Mammary microvascular endothelial cell (primary cell): ENCODE data around the gene ZNF529. TPM values are rescaled to one million over a fixed set of nuclear protein-coding genes. Genes with fewer than 3 reads are reported as not detected.

Source experiments
- total RNA-seq: library from RNA; depleted of rRNA; stranded (reverse); fragments of >200 nt; gene quantifications from 2 replicates; pipeline ENCODE4 v1.2.3, GENCODE V29; 2015

The ZNF529 gene
- 2.7 and 4.1 TPM in 2 replicates for total RNA-seq

GRCh38 chr19:36573020-36573894 lies at the start of gene ZNF529:
TSS of gene ZNF529 (minus strand) at chr19:36573292. CDS start at chr19:36572346, 946 bp downstream.

DNA sequence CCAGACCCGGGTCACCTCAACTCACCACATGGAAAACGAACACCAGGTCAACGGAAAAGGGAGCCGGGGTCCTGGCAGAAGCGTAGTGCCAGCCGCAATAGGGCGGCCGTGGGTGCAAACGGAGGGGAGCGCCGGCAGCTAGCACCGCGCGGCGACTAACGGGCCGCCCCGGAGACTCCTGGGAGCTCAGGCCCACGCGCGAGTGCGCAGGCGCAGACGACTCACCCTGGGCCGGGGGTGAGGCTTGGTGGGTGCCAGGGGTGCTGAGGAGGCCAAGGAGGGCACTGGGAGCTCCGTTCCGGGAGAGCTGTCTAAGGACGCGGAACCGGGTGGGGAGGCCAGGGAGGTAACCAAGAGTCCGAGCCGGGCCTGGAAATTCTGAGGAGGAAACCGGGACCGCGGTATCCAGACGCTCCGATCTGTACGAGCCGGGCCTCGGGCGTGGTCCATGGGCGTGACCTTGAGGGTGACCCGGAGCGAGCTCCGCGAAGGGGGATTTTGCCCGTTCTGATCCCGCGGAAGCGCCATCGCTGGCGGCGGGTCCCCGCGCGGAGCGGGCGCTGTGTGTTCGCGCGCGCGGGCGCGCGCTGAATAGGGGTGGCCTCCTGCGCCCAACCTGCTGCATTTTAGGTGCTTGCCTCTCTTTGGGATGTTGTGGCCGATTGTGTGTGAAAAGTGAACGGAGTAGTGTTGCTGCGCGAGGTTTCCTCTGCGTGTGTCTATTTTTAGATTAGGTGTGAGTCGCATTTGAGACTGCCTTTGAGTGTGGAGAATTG lies 32.2 kb upstream of the ZNF529 start, which contains the start of gene ZNF382:
Gene ZNF382, plus strand, starts transcription at position 213 of the 776 bp plus-strand sequence. CDS start 4,602 bp downstream, outside the sequence.

DNA sequence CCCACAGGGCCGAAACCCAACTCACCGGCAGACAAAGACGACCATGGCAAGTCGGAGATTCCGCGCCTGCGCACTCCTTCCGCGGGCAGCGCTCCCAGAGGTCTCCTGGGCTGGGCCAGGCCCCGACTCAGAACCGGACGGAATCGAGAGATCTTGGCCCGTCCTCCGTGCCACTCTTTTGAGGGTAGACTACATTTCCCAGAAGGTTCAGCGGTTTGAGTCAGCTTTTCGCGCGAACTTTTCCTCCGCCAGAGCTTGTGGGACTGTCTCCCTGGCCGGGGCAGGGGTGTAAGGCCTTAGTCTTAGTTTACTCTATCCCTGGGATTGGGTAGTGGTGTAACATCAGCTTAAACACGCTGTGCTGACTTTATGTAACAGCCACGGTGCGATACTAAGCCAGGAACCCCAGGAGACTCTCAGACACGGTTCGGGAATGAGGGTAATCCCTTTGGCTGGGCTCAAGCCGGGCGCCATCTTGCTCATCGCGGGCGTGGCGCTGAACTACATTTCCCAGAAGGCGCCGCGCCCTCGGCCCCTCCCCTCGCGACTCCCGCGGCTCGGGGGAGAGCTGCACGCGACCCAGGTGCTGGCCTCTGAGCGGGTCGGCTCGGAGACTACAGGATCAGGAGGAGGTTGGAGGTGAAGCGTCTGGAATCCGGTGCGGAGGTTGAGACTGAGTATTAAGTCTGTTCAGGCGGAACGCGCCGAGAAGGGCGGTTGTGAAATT lies 44.7 kb downstream of the ZNF529 start, which contains the start of gene ZNF260:
Gene ZNF260, minus strand, starts transcription at position 78 of the 727 bp plus-strand sequence. CDS start 13,033 bp downstream, outside the sequence.

Other genes starting within 250 kb of the ZNF529 start
- 0.74 and 1.9 TPM in 2 replicates for gene ZFP14, start 194.1 kb downstream of the ZNF529 start, total RNA-seq
- 2.8 and 3.3 TPM in 2 replicates for gene ZFP82, start 154.6 kb downstream of the ZNF529 start, total RNA-seq
- gene ZNF566, start 83.7 kb downstream of the ZNF529 start, total RNA-seq, result 4.2 and 5.8 TPM in 2 replicates
- gene ZNF260, start 45.0 kb downstream of the ZNF529 start, total RNA-seq, result 5.4 and 6.6 TPM in 2 replicates
- 2.1 and 3.7 TPM in 2 replicates for gene ZNF382, start 32.0 kb upstream of the ZNF529 start, total RNA-seq
- 2.5 and 4.6 TPM in 2 replicates for gene ZNF461, start 93.5 kb upstream of the ZNF529 start, total RNA-seq
- 3.7 and 4.4 TPM in 2 replicates for gene ZNF567, start 114.3 kb upstream of the ZNF529 start, total RNA-seq
- 3.0 and 3.9 TPM in 2 replicates for gene ZNF850, start 199.5 kb upstream of the ZNF529 start, total RNA-seq